OCI-M2 (cell line): ENCODE data around the gene TBC1D10B.
"Not testable (repeated sequence)": the region's sequence is repeated elsewhere in the genome, so short reads cannot be mapped to it uniquely, and the experiment has no call there.

Experiments used
- DNase-seq: peaks from one replicate; lab custom pipeline; 2025; ENCODE audit not compliant: unreplicated experiment; lab: John Stamatoyannopoulos, UW

Gene TBC1D10B

GRCh38 chr16:30398661-30399434 is 28.6 kb upstream of the TBC1D10B start:
- no peak for DNase-seq

- no peak for DNase-seq
Observed at GRCh38 chr16:30397776-30398660, 27.7 kb upstream of the TBC1D10B start.

- DNase-seq: no peak
Observed at GRCh38 chr16:30397056-30397455, 26.8 kb upstream of the TBC1D10B start.

DNA sequence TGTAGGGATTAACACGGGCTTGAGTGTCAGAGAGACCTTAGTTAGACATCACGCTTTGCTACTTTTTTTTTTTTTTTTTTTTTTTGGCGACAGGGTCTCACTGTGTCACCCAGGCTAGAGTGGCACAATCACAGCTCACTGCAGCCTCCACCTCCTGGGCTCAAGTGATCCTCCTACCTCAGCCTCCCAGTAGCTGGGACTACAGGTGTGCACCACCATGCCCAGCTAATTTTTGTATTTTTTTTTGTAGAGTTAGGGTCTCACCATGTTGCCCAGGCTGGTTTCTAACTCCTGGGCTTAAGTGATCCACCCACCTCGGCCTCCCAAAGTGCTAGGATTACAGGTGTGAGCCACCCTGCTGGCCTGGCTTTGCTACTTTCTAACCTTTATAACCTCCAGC is 26.3 kb upstream of the TBC1D10B start:
- DNase-seq: not testable (repeated sequence)

DNA sequence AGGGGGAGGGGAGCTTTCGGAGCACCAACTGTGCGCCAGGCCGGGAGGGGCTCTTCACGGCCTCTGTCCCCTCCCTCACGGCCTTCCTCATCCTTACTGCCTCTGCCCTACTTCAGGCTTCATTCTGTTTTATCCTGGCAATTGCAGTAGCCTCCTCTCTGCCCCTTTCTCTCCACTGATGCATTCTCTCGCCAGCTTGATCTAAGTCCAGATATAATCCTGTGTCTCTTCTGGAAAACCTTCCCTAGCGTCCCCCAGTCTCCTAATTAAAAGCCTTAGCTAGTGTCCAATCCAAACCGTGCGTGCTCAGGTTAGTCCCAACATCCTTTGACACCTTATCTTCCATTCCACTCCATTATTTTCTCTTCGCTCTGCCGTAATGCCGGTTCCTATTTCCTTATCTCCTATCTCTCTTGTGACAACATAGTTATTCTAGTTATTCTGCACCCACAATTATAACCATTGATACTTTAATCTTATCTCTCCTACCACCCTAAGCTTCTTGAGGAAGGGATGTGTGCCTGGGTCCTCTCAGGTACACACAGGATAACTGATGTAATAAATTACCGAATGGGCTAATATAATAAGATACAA is 25.8 kb upstream of the TBC1D10B start:
- no peak for DNase-seq

DNA sequence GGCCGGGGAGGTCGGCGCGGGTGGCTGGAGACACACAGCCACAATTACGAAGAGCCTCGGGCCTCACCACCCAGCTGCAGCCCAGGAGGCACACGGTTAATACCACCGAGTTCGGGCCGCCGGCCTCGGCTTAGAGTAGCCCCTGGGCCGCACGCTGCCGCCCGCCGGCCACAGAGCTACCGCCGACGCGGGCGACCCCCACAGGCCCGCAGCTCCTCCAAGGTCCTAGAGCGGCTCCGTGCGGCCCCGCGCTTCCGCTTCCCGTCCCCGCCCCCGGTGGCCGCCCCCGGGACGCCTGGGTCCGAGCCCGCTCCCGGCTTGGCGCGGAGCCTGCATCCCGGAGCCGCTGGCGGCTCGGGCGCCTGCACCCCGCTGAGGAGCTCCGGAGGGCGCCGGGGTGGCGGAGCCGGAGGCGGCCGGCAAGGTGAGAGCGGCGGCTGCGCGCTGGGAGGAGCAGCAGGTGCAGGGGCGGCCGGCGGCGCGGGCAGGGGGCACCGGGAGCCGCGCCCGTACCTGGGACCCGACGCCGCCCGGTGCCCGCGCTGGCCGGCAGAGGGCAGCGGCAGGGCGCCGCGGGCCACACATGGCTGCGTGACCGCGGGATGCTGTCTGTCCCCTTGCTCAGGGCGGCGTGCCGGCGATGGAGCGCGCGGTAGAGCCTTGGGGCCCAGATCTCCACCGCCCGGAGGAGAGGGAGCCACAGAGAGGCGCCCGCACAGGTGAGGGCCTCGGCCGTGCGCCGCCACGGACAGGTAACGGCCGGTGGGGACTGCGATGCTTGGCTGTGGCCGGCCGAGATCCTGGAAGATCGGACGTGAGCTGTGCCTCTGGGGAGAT is 25.1 kb upstream of the TBC1D10B start, which contains the start of gene ZNF48:
Gene ZNF48, plus strand, starts transcription at position 266 of the 837 bp plus-strand sequence. Its CDS starts 375 bp downstream, at position 641.
- no peak for DNase-seq

GRCh38 chr16:30394592-30395154 is 24.4 kb upstream of the TBC1D10B start:
- DNase-seq: no peak

GRCh38 chr16:30383521-30383920 is 13.2 kb upstream of the TBC1D10B start:
- no peak for DNase-seq

DNA sequence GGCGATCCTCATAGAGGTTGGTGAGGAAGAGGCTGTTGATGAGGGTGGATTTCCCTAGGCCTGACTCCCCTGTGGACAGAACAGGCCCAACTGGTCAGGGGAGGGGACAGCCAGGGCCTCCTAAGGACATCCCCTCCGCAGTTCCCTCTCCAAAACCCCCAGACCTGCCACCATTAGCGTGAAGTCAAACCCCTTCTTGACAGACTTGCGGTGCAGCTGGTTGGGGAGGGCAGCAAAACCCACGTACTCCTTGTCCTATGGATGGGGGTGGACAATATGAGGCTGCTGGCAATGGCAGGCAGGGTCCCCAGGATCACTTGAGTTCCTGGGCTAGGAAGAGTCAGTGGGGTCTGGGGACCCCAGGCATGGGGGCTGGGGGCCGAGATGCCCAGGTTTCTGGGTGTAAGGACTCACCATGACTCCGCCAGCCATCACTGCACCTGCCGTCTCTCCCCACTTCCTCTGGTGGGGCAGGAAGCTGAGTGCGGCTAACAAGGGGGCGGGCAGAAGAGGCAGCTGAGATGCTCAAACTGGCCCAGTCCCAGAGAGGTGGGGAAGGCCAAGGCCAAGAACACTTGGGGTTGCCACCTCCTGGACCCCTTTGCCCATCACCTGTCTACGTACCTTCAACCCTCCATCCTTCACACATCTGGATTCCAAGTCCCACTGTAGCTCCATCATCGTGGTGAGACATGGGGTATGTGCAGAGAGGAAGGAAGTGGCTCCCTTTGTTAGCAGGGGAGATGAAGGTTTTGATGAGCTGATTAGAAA is 12.0 kb upstream of the TBC1D10B start, which contains the start of gene SEPTIN1:
Gene SEPTIN1, minus strand, starts transcription at position 451 of the 771 bp plus-strand sequence. Its CDS starts 19 bp downstream, at position 432.
- no peak for DNase-seq

DNA sequence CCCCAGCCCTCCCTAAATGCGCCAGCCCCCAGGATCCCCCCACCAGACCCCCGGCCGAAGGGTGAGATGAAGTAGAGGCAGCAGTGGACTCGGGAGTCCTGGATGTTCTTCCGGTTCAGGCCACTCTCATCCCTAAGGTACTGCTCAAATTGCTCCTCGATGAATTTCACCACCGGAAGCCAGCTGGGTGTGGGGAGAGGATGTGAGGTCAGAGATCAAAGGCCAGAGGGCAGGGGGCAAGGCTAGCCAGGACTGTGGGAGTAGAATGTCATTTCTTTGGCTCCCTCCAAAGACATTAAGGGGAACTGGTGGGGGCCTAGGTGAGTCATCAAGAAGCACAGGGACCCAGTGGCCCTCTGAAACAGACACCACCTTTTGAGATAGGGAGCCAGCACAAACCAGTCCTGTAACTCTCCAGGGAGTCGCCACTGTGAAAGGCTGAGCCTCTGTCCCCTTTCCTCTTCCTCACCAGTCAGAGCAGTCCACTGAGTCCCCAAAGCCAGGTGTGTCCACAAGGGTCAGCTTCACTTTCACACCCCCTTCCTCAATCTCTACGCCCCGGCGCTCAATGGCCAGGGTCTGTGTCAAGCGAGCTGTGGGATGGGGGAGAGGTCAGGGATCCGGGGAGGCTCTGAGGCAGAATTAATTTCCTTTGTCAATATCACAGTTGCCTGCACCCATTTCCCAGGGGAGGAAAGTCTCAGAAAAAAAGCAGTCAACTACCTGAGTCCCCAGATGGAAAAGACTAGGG is 11.2 kb upstream of the TBC1D10B start:
- no peak for DNase-seq

DNA sequence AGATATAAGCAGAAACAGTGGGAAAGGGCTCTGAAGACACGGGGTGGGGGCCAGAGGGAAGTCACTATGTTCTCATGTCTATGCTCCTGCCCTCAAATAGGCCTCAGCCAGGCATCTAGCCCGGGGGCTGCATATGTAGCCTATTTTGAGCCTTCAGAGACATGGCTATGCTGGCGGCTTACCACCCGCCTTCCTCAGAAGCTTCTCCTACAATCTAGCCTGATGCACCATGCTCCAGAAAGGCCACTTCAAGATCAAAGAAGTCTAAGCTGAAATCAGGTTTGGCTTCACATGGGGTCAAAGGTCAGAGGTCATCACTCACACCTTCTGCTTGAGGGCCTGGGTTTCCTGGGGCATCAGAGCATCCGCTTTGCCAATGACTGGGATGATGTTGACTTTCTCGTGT is 10.5 kb upstream of the TBC1D10B start:
- no peak for DNase-seq

DNA sequence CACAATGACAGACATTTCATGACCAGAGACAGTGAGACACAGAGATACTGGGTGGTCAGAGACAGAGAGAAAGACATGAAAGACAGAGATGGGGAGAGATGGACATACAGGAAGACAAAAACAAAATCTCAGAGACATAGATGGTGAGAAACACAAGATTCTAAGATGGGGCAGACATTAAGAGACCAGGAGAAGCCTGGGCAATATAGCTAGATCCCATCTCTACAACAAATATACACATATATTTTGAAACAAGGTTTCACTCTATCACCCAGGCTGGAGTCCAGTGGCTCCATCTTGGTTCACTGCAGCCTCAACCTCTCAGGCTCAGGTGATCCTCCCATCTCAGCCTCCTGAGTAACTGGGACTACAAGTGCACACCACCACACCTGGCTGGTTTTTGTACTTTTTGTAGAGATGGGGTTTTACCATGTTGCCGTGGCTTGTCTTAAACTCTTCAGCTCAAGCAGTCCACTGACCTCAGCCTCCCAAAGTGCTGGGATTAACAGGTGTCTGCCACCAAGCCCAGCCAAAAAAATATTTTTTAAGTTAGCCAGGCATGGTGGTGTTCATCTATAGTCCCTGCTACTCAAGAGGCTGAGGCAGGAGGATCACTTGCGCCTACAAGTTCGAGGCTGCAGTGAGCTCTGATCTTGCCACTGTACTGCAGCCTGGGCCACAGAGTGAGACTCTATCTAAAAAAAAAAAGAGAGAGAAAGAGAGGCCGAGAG is 9.9 kb upstream of the TBC1D10B start:
- DNase-seq: no peak

GRCh38 chr16:30379158-30379783 is 9.0 kb upstream of the TBC1D10B start:
- no peak for DNase-seq

DNA sequence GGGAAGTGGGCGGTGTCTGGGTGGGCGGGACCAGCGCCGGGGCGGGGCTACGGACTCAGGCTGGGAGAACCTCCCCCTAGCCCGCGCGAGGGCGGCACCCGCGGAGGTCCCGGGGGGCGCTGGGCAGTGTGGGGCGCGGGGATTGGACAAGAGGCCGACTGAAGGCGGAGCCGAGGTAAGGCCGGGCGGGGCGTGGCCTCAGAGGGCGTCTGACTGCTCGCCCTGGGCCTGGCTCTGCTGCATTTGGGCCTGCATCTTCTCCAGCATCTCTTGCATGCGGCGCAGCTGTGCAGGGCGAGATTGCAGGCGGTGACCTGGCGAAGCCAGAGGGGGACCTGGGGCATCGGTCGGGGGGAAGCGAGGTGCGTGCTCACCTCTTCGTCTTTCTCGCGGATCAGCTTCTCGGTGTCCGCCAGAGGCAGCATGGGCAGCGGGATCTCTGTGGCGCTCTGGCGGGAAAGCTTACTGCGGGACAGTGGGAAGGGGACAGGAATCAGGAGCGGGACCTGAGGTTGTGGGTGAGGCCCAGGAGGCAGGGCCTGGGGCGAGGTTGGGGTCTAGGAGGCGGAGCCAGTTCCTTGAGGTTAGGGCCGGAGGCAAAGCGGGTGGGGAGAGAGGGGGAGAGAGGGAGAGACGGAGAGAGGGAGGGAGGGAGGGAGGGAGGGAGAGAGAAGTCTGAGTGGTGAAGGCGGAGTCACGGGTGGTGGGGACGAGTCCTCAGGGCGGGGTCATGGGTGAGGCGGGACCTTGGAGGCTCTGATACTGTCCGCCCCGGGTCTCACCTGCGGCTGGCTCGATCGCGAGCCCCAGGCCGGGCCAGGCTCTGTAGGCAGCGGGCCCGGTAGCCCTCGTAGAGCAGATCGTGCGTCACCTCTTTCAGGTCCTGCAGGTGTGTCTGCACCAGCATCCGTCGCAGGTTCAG is 8.2 kb upstream of the TBC1D10B start:
- DNase-seq: peak; percentile 90

- no peak for DNase-seq
Observed at GRCh38 chr16:30377812-30378235, 7.5 kb upstream of the TBC1D10B start.

- no peak for DNase-seq
Observed at GRCh38 chr16:30377050-30377811, 6.9 kb upstream of the TBC1D10B start.
